Upper lobe of left lung (tissue), 4 donors: ENCODE measurements around the gene SLC25A15.

Experiments
- CTCF ChIP-seq, 6 experiments: fragments of 450-650 bp in 4 of 6; fragments of 200-600 bp in 2 of 6; sonication (generic) in 2 of 6; IDR thresholded peaks; one replicate each; pipeline ENCODE4 v1.5.1; 2016 to 2019; ENCODE audit warnings: antibody characterized with exemption in 6 of 6
- POLR2A ChIP-seq, 4 donors: fragments of 450-650 bp; IDR thresholded peaks; one replicate each; pipeline ENCODE4 v1.5.1; 2016 to 2017; ENCODE audit warnings: antibody characterized with exemption in 4 of 4, mild to moderate bottlenecking in 2 of 4

GRCh38 chr13:40764587-40765403 is 24.6 kb upstream of the SLC25A15 start:
- no peak for TF ChIP-seq POLR2A (IDR thresholded peaks at IDR 0.05)
- TF ChIP-seq CTCF (IDR thresholded peaks at IDR 0.05), result no peak
